Suppressor macrophage (primary cell): ENCODE results near the gene MTLN.
"Not testable (repeated sequence)": the region's sequence is repeated elsewhere in the genome, so short reads cannot be mapped to it uniquely, and the experiment has no call there.

Experiments
- DNase-seq, 4 experiments: peaks; one replicate each; pipeline ENCODE4 v3.0.0-alpha.2; 2020 to 2022

The MTLN gene

GRCh38 chr2:110198016-110198415 is 14.3 kb downstream of the MTLN start:
- DNase-seq: no peak

- no peak for DNase-seq
These were observed 14.9 kb downstream of the MTLN start for GRCh38 chr2:110197452-110197851.

DNA sequence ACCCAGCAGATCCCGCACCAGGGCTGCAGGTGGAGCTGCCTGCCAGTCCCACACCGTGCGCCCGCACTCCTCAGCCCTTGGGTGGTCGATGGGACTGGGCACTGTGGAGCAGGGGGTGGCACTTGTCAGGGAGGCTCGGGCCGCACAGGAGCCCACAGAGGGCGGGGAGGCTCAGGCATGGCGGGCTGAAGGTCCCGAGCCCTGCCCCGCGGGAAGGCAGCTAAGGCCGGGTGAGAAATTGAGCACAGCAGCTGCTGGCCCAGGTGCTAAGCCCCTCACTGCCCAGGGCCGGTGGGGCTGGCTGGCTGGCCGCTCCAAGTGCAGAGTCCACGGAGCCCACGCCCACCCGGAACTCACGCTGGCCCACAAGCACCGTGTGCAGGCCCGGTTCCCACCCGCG is 22.2 kb downstream of the MTLN start:
- not testable (repeated sequence) for DNase-seq

- DNase-seq: no peak
These were observed 29.9 kb downstream of the MTLN start for GRCh38 chr2:110182449-110182848.

GRCh38 chr2:110180036-110180435 is 32.3 kb downstream of the MTLN start:
- DNase-seq: no peak

- no peak for DNase-seq
These were observed 38.8 kb downstream of the MTLN start for GRCh38 chr2:110173523-110173922.

- DNase-seq: no peak
These were observed 39.8 kb downstream of the MTLN start for GRCh38 chr2:110172506-110172905.

DNA sequence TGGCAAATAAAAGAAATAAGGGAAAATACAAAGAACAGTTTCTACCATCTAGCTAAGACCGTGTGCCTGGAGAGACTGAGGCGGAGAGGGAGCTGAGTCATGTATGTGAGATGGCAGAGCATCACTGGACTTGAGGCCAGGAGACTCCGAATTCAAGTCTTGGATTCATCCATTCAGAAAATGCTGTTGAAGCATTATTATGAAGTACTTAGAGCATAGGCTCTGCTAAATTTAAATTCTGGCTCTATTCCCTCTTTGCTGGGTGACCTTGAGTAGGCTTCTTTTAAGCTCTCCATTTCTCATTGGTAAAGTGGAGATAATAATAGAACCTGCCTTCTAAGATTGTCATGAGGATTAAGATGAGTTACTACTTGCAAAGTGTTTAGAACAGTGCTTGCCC is 42.2 kb downstream of the MTLN start:
- DNase-seq: no peak

- no peak for DNase-seq
These were observed 44.9 kb downstream of the MTLN start for GRCh38 chr2:110167326-110168000.

GRCh38 chr2:110166266-110166665 is 46.1 kb downstream of the MTLN start:
- no peak for DNase-seq
